ENCODE data around the gene TTLL1. TPM values are rescaled to one million over a fixed set of nuclear protein-coding genes. Genes with fewer than 3 reads are reported as not detected.

Gene TTLL1
- total and polyA plus RNA-seq, 2 experiments from 2014 or later, result 5.5 to 6.8 TPM

- Histone ChIP-seq H3K4me2 (peak within 1 kb of the TSS; percentile 95), H3F3A (replicated peaks; ENCODE audit: low read depth) (peaks cover 9% of the 10 kb centered on the region; the same call in 1 of the 2 replicates), H3K9me2 (ENCODE audit: insufficient read depth) (no peaks in the 10 kb centered on the region), H3K4me1 (ENCODE audit: insufficient read depth) (peaks cover 29% of the 10 kb centered on the region), H3K4me3 (peak within 1 kb of the TSS; percentile 86), H2AFZ (peak within 1 kb of the TSS; percentile 78), H4K20me1 (replicated peaks; ENCODE audit: insufficient read depth) (peaks cover 28% of the 10 kb centered on the region), H3K27ac (ENCODE audit: low read depth) (peak within 1 kb of the TSS; percentile 78), H3K36me3 (ENCODE audit: insufficient read depth) (no peaks in the 10 kb centered on the region), H3K79me2 (replicated peaks; ENCODE audit: insufficient read depth) (peaks cover 42% of the 10 kb centered on the region), H3K27me3 (ENCODE audit: insufficient read depth) (peaks cover 4% of the 10 kb centered on the region; the same call in 1 of the 2 replicates)
- Mint-ChIP-seq H3K36me3 (ENCODE audit: low read depth) (peaks cover 8% of the 10 kb centered on the region), H3K9me3 (peaks cover 4% of the 10 kb centered on the region), H3K4me1 (peaks cover 22% of the 10 kb centered on the region), H3K27me3 (ENCODE audit: insufficient read depth, low read depth, poor library complexity) (peaks cover 8% of the 10 kb centered on the region), H3K4me3 (peak within 1 kb of the TSS; percentile 97), H3K27ac (peak within 1 kb of the TSS; percentile 88)
- ATAC-seq (peak; percentile 88), DNase-seq (ENCODE audit: low spot score) (peak; percentile 99)
- TF ChIP-seq STAT1 (IDR thresholded peaks at IDR 0.05; ENCODE audit: unreplicated experiment) (no peak), CREB1 (CRISPR knock-in tag; IDR thresholded peaks at IDR 0.05; ENCODE audit: low read depth) (peak; percentile 88), NANOG (IDR thresholded peaks at IDR 0.05; ENCODE audit: borderline replicate concordance) (no peak), POLR2AphosphoS5 (IDR thresholded peaks at IDR 0.05; ENCODE audit: low read depth) (peak; percentile 97), JUNB (IDR thresholded peaks at IDR 0.05; ENCODE audit: unreplicated experiment) (no peak), REST (IDR thresholded peaks at IDR 0.05; ENCODE audit: unreplicated experiment) (no peak), ZNF462 (CRISPR knock-in tag; IDR thresholded peaks at IDR 0.05) (no peak), EZH2 (IDR thresholded peaks at IDR 0.05; ENCODE audit: low read depth, unreplicated experiment) (no peak), EZH2phosphoT487 (IDR thresholded peaks at IDR 0.05; ENCODE audit: unreplicated experiment) (no peak), ZNF114 (CRISPR knock-in tag; IDR thresholded peaks at IDR 0.05) (no peak), ETS1 (IDR thresholded peaks at IDR 0.05) (no peak; the same call in 1 of the 2 replicates), CTCF (conservative IDR thresholded peaks at IDR 0.05; ENCODE audit: low read depth in 2 of 2) (no peak), ZNF331 (CRISPR knock-in tag; IDR thresholded peaks at IDR 0.05; ENCODE audit: low read depth) (no peak)
Observed at GRCh38 chr22:43014869-43015676, 74.1 kb downstream of the TTLL1 start, which contains the start of gene PACSIN2. PACSIN2 (minus strand) TSS chr22:43015149; CDS start chr22:42912080, 103,069 bp downstream.

Data from GM23338 (cell line).